ENCODE data around the gene CTNS. TPM values are rescaled to one million over a fixed set of nuclear protein-coding genes. Genes with fewer than 3 reads are reported as not detected.

CTNS gene
- total and polyA plus RNA-seq, 8 donors, result 8.7 to 30.6 (median 12.3) TPM

- H3K27ac ChIP-seq, result no peak overlapping the region
- intact Hi-C loops (cut with DNase I), result no loop called here
- no peak for DNase-seq
- TF ChIP-seq, protein P1, sequence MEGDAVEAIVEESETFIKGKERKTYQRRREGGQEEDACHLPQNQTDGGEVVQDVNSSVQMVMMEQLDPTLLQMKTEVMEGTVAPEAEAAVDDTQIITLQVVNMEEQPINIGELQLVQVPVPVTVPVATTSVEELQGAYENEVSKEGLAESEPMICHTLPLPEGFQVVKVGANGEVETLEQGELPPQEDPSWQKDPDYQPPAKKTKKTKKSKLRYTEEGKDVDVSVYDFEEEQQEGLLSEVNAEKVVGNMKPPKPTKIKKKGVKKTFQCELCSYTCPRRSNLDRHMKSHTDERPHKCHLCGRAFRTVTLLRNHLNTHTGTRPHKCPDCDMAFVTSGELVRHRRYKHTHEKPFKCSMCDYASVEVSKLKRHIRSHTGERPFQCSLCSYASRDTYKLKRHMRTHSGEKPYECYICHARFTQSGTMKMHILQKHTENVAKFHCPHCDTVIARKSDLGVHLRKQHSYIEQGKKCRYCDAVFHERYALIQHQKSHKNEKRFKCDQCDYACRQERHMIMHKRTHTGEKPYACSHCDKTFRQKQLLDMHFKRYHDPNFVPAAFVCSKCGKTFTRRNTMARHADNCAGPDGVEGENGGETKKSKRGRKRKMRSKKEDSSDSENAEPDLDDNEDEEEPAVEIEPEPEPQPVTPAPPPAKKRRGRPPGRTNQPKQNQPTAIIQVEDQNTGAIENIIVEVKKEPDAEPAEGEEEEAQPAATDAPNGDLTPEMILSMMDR (IDR thresholded peaks at IDR 0.05), result no peak
- H3K4me1 ChIP-seq, result peaks cover 0 to 17% of the 10 kb centered on the region in 2 donors
- no peaks in the 10 kb centered on the region for H3K27me3 ChIP-seq
- H3K4me3 ChIP-seq, result no peak overlapping the region
- peaks cover 0 to 36% of the 10 kb centered on the region in 2 donors for H3K36me3 ChIP-seq
- ATAC-seq, result no peak
- H3K9me3 ChIP-seq, result no peaks in the 10 kb centered on the region
Observed at GRCh38 chr17:3655766-3656165, 19.2 kb downstream of the CTNS start.

- ATAC-seq, result no peak
- TF ChIP-seq, protein P1 (IDR thresholded peaks at IDR 0.05), result no peak
Observed at GRCh38 chr17:3656353-3656752, 19.8 kb downstream of the CTNS start.

GRCh38 chr17:3656755-3657587, 20.4 kb downstream of the CTNS start:
- Histone ChIP-seq H3K4me3 (no peak overlapping the region), H3K4me1 (peaks cover 0 to 17% of the 10 kb centered on the region in 2 donors), H3K9me3 (no peaks in the 10 kb centered on the region), H3K36me3 (peaks cover 0 to 45% of the 10 kb centered on the region in 2 donors), H3K27ac (no peak overlapping the region), H3K27me3 (no peaks in the 10 kb centered on the region)
- intact Hi-C loops (cut with DNase I), result no loop called here
- DNase-seq (peak in 1 of 4 donors; percentile 64), ATAC-seq (no peak)
- TF ChIP-seq, protein P1 (IDR thresholded peaks at IDR 0.05), result no peak

More at GRCh38 chr17:3656353-3656752, 19.8 kb downstream of the CTNS start:
- no peaks in the 10 kb centered on the region for H3K27me3 ChIP-seq
- H3K4me1 ChIP-seq, result peaks cover 0 to 17% of the 10 kb centered on the region in 2 donors
- intact Hi-C loops (cut with DNase I), result no loop called here
- DNase-seq, result no peak
- H3K4me3 ChIP-seq, result no peak overlapping the region
- no peak overlapping the region for H3K27ac ChIP-seq
- H3K36me3 ChIP-seq, result peaks cover 0 to 42% of the 10 kb centered on the region in 2 donors
- H3K9me3 ChIP-seq, result no peaks in the 10 kb centered on the region

DNA sequence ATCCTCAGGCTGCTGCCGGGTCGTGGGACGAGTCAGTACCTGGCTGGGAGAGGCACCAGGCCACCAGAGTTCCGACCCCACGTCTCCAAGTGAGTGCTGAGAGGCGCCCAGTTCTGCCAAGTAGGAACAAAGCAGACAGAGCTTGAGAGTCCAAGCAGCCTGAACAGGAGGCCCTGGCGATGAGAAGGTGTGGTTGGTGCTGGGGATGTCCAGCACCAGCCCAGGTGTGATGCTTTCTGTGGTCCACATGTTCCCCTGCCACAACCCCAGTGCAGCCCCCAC, 21.0 kb downstream of the CTNS start:
- ATAC-seq (no peak), DNase-seq (no peak)
- H3K27ac ChIP-seq, result no peak overlapping the region
- H3K4me1 ChIP-seq, result peaks cover 0 to 17% of the 10 kb centered on the region in 2 donors
- H3K9me3 ChIP-seq, result no peaks in the 10 kb centered on the region
- TF ChIP-seq, protein P1 (IDR thresholded peaks at IDR 0.05), result no peak
- no peak overlapping the region for H3K4me3 ChIP-seq
- peaks cover 0 to 50% of the 10 kb centered on the region in 2 donors for H3K36me3 ChIP-seq
- intact Hi-C loops (cut with DNase I), result no loop called here
- H3K27me3 ChIP-seq, result no peaks in the 10 kb centered on the region

DNA sequence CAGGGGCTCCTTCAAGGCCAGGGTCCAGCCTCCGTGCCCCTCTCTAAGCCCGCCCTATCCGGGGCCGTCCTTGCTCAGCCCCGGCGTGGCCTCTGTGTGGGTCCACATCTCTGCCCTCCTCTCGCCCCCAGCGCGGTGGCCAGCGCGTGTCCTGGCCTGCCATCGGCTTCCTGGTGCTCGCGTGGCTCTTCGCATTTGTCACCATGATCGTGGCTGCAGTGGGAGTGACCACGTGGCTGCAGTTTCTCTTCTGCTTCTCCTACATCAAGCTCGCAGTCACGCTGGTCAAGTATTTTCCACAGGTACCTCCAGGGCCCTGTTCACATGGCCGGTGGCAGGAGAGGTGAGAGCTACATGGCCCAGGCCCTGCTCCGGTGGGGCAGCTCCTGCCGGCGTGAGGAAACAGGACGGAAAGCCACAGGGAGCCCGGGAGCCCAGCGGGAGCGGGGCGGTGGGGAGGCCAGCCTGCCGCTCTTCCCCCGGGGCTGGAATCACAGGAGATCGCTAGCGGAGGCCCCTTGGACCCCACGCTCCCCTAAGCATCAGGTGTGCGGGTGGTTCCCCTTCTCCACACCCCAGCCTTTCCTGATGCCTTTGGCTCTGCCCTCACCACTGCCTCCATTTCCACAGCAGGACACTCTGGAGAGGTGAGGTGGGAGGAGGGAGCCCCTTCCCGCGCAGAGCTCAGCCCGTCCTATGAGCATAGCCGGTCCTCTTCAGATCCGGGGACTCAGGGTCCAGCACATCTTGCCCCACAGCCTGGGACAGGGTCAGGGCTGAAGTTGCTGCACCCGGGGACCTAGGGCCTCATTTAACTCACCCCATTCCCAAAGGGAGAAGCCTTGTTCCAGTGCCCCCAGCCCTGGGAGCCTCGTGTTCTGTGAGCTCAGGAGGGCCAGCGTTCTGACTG, 21.6 kb downstream of the CTNS start:
- ATAC-seq (no peak), DNase-seq (no peak)
- no peaks in the 10 kb centered on the region for H3K9me3 ChIP-seq
- H3K27ac ChIP-seq, result no peak overlapping the region
- peaks cover 0 to 56% of the 10 kb centered on the region in 2 donors for H3K36me3 ChIP-seq
- peaks cover 0 to 17% of the 10 kb centered on the region in 2 donors for H3K4me1 ChIP-seq
- TF ChIP-seq, protein P1 (IDR thresholded peaks at IDR 0.05), result no peak
- intact Hi-C loops (cut with DNase I), result no loop called here
- no peaks in the 10 kb centered on the region for H3K27me3 ChIP-seq
- no peak overlapping the region for H3K4me3 ChIP-seq
